Measurements from ENCODE around the gene ARHGEF18.

DNA sequence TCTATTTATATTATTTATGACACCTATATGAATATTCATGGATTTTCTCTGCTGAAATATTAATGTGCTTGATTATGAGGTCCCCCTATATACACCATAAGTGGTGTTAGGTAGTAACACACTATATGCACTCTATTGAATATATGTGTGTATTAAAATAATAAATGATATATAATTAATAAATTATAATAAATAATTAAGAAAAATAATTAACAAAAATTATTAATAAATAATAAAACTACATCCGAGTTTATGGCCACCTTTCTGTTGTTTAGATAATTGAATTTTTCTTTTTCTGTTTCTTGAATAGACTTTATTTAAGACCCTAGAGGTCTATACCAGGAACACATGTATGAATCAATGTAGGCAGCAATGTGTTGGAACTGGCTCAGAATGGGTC, 20.9 kb upstream of the ARHGEF18 start:
- TF ChIP-seq, protein P1, sequence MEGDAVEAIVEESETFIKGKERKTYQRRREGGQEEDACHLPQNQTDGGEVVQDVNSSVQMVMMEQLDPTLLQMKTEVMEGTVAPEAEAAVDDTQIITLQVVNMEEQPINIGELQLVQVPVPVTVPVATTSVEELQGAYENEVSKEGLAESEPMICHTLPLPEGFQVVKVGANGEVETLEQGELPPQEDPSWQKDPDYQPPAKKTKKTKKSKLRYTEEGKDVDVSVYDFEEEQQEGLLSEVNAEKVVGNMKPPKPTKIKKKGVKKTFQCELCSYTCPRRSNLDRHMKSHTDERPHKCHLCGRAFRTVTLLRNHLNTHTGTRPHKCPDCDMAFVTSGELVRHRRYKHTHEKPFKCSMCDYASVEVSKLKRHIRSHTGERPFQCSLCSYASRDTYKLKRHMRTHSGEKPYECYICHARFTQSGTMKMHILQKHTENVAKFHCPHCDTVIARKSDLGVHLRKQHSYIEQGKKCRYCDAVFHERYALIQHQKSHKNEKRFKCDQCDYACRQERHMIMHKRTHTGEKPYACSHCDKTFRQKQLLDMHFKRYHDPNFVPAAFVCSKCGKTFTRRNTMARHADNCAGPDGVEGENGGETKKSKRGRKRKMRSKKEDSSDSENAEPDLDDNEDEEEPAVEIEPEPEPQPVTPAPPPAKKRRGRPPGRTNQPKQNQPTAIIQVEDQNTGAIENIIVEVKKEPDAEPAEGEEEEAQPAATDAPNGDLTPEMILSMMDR (IDR thresholded peaks at IDR 0.05; ENCODE audit: insufficient read depth, low read depth, low read length), result no peak
- TF ChIP-seq EZH2 (IDR thresholded peaks at IDR 0.05; ENCODE audit: insufficient read depth, low read length), result no peak
